Endodermal cell (in vitro differentiated cells): ENCODE results near the gene FBXO7. TPM values are rescaled to one million over a fixed set of nuclear protein-coding genes. Genes with fewer than 3 reads are reported as not detected.

Source experiments
- DNase-seq: peaks from one replicate; pipeline ENCODE4 v3.0.0-alpha.2; 2017
- H3K27ac ChIP-seq: 2 replicates; pipeline ENCODE4 v1.5.1; 2013; ENCODE audit warnings: mild to moderate bottlenecking, low read depth, low read length, moderate library complexity
- H3K27me3 ChIP-seq: 2 replicates; pipeline ENCODE4 v1.6.1; 2013; ENCODE audit warnings: mild to moderate bottlenecking, low read length, moderate library complexity; ENCODE audit not compliant: insufficient read depth, control insufficient read depth, poor library complexity, severe bottlenecking
- H3K36me3 ChIP-seq: 2 replicates; pipeline ENCODE4 v1.7.0; 2013; ENCODE audit warnings: mild to moderate bottlenecking, low read length, moderate library complexity; ENCODE audit not compliant: control insufficient read depth, insufficient read depth
- H3K4me1 ChIP-seq: one replicate; pipeline ENCODE4 v1.7.0; 2013; ENCODE audit warnings: low read length; ENCODE audit not compliant: control insufficient read depth, insufficient read depth
- H3K4me3 ChIP-seq: 2 replicates; pipeline ENCODE4 v1.5.1; 2013; ENCODE audit warnings: mild to moderate bottlenecking, low read length, moderate library complexity
- H3K9ac ChIP-seq: 2 replicates; pipeline ENCODE4 v1.6.1; 2013; ENCODE audit warnings: mild to moderate bottlenecking, low read length, moderate library complexity; ENCODE audit not compliant: poor library complexity, severe bottlenecking; ENCODE audit errors: extremely low read depth
- H3K9me3 ChIP-seq: 2 replicates; pipeline ENCODE4 v1.6.1; 2013; ENCODE audit warnings: mild to moderate bottlenecking, low read length, moderate library complexity; ENCODE audit not compliant: control insufficient read depth
- H3K27ac Mint-ChIP-seq: 2 replicates; pipeline ENCODE4 v1.8.0; 2020; ENCODE audit warnings: mixed read lengths
- H3K27me3 Mint-ChIP-seq: 2 replicates; pipeline ENCODE4 v1.8.0; 2021; ENCODE audit warnings: mild to moderate bottlenecking, mixed read lengths; ENCODE audit not compliant: insufficient read depth
- H3K36me3 Mint-ChIP-seq: 2 replicates; pipeline ENCODE4 v1.8.0; 2020; ENCODE audit warnings: low read depth, mixed read lengths
- H3K4me1 Mint-ChIP-seq: 2 replicates; pipeline ENCODE4 v1.8.0; 2020; ENCODE audit warnings: mixed read lengths
- H3K4me3 Mint-ChIP-seq: 2 replicates; pipeline ENCODE4 v1.8.0; 2020; ENCODE audit warnings: mild to moderate bottlenecking, moderate library complexity, mixed read lengths
- H3K9me3 Mint-ChIP-seq: 2 replicates; pipeline ENCODE4 v1.8.0; 2020; ENCODE audit warnings: mild to moderate bottlenecking, mixed read lengths
- CTCF ChIP-seq: fragments of 200-600 bp; sonication (generic); conservative IDR thresholded peaks from 2 replicates; pipeline ENCODE4 v1.5.0; 2021; ENCODE audit warnings: antibody characterized with exemption, mild to moderate bottlenecking
- WGBS, 2 experiments: methylation state at CpG; one replicate each; pipeline versions ENCODE4 v1.1.5 to v1.1.7; 2013; ENCODE audit warnings: missing lambda C conversion rate in 2 of 2, mixed read lengths in 1 of 2; ENCODE audit not compliant: insufficient coverage in 1 of 2, insufficient read length in 1 of 2; 5-methylcytosine and 5-hydroxymethylcytosine counted together
- total RNA-seq, 2 donors: library from RNA; stranded (reverse); fragmentation: NEBNext Ultra II Directional in 1 of 2; extraction: Animal tissue kit (Norgen Biotek cat#: 25700) in 1 of 2; gene quantifications; 2 replicates in 1 of 2; 3 replicates in 1 of 2; pipeline ENCODE4 v1.2.1, GENCODE V29; 2021

Gene FBXO7
- total RNA-seq, 2 donors from 2014 or later, result 84.8 to 120 TPM

- 69 to 84% methylated on average over 3 to 5 of the region's 5 CpGs for WGBS, 2 experiments
- Histone ChIP-seq H3K36me3 (no peaks in the 10 kb centered on the region), H3K9me3 (peaks cover 7% of the 10 kb centered on the region), H3K27ac (no peak overlapping the region), H3K9ac (no peak overlapping the region), H3K27me3 (no peaks in the 10 kb centered on the region), H3K4me3 (no peak overlapping the region), H3K4me1 (peaks cover 5% of the 10 kb centered on the region)
- Mint-ChIP-seq H3K27ac (no peak overlapping the region), H3K4me1 (peaks cover 11% of the 10 kb centered on the region), H3K27me3 (no peaks in the 10 kb centered on the region), H3K4me3 (no peak overlapping the region), H3K9me3 (no peaks in the 10 kb centered on the region), H3K36me3 (no peaks in the 10 kb centered on the region)
- TF ChIP-seq CTCF, result no peak
- peak; percentile 61 for DNase-seq
These were observed 53.1 kb downstream of the FBXO7 start for GRCh38 chr22:32527756-32528155.

- no peak overlapping the region for H3K9ac ChIP-seq
- WGBS, 2 experiments, result 91 to 97% methylated on average over 7 to 9 of the region's 9 CpGs
- H3K27me3 Mint-ChIP-seq, result no peaks in the 10 kb centered on the region
These were observed 53.7 kb downstream of the FBXO7 start for GRCh38 chr22:32528316-32528715.

DNA sequence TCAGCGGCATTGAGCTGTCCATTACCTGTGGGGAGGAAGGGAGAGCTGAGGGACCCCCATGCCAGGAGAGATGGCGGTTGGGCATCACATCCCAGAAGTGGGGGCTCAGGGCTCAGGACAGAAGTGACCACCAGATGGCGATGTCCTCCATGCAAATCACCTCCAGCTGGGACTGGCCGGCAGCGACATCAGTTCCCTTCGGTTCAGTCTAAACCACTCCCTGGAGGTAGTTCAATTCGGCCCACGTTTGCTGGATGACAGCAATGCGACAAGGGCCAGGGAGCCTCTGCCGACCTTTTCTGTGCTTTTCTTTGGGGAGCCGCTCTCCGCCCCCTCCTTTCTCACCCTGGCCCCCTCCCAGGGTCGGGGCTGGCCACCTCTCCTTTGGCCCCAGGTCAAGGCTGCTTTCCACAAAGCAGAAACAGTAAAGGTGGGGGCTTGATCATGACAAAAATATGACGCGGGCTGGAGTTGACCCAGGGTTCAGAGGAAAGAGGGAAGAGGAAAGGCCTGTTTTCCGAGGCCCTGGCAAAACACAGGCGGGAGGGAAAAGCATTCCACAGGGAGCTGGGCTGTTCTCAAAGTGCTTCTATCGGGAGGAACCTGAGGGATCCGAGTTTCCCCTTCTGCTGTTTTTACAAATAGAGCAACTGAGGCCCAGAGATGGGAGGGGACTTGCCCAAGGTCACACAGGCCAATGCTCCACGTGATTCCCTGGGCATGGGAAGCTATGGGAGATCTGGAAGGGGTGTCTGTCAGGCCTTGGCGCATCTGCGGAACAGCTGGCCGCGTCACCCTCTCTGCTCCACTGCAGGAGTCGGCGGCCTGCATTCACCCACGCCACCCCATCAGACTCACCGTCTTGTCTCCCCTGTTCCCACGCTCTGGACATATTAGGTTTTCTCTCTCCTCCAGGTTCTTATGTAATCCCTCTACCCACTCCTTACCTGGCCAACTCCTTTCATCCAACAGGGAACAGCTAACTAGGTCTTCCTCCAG, 54.7 kb downstream of the FBXO7 start:
- Mint-ChIP-seq H3K9me3 (no peaks in the 10 kb centered on the region), H3K27ac (no peak overlapping the region), H3K36me3 (no peaks in the 10 kb centered on the region), H3K27me3 (no peaks in the 10 kb centered on the region), H3K4me3 (no peak overlapping the region), H3K4me1 (peaks cover 11% of the 10 kb centered on the region)
- Histone ChIP-seq H3K4me3 (no peak overlapping the region), H3K9ac (no peak overlapping the region), H3K4me1 (peaks cover 5% of the 10 kb centered on the region), H3K9me3 (peaks cover 4% of the 10 kb centered on the region), H3K27ac (no peak overlapping the region), H3K36me3 (no peaks in the 10 kb centered on the region), H3K27me3 (no peaks in the 10 kb centered on the region)
- peak; percentile 94 for DNase-seq
- 61 to 67% methylated on average over 21 to 29 of the region's 29 CpGs for WGBS, 2 experiments
- TF ChIP-seq CTCF, result peak; percentile 93

More at GRCh38 chr22:32528316-32528715, 53.7 kb downstream of the FBXO7 start:
- H3K4me3 Mint-ChIP-seq, result no peak overlapping the region
- Histone ChIP-seq H3K27ac (no peak overlapping the region), H3K9me3 (peaks cover 7% of the 10 kb centered on the region), H3K36me3 (no peaks in the 10 kb centered on the region), H3K27me3 (no peaks in the 10 kb centered on the region), H3K4me1 (peaks cover 5% of the 10 kb centered on the region), H3K4me3 (no peak overlapping the region)
- DNase-seq, result no peak
- H3K36me3 Mint-ChIP-seq, result no peaks in the 10 kb centered on the region
- no peak overlapping the region for H3K27ac Mint-ChIP-seq
- peaks cover 11% of the 10 kb centered on the region for H3K4me1 Mint-ChIP-seq
- no peaks in the 10 kb centered on the region for H3K9me3 Mint-ChIP-seq
- TF ChIP-seq CTCF, result no peak
